Measurements from ENCODE around the gene CFAP210.

The CFAP210 gene

DNA sequence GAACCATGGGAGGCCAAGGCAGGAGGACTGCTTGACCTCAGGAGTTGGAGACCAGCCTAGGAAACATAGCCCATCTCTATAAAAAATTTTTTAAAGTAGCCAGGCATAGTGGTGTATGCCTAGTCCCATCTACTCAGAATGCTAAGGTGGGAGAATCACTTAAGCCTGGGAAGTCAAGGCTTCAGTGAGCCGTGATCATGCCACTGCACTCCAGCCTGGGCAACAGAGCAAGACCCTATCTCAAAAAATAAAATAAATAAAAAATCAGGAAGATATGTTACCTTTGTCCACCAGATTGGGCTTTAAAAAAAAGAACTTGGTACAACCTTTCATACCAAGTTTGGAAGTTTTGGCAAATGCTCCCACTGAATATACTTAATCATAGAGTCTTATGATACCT, 35.3 kb downstream of the CFAP210 start:
- TF ChIP-seq CTCF (IDR thresholded peaks at IDR 0.05; ENCODE audit: low read depth, low read length, missing control alignments), result no peak
- no peak for DNase-seq (ENCODE audit: extremely low read depth, low read depth)
- H3K4me3 ChIP-seq (replicated peaks; ENCODE audit: low read depth, low read length), result no peak overlapping the region

- DNase-seq (ENCODE audit: extremely low read depth, low read depth), result no peak
- no peak for TF ChIP-seq CTCF (IDR thresholded peaks at IDR 0.05; ENCODE audit: low read depth, low read length, missing control alignments)
- H3K4me3 ChIP-seq (replicated peaks; ENCODE audit: low read depth, low read length), result no peak overlapping the region
These were observed 38.0 kb downstream of the CFAP210 start for GRCh38 chr2:169656164-169656563.

- no peak for DNase-seq (ENCODE audit: extremely low read depth, low read depth)
- no peak for TF ChIP-seq CTCF (IDR thresholded peaks at IDR 0.05; ENCODE audit: low read depth, low read length, missing control alignments)
These were observed 40.6 kb downstream of the CFAP210 start for GRCh38 chr2:169653636-169654035.

DNA sequence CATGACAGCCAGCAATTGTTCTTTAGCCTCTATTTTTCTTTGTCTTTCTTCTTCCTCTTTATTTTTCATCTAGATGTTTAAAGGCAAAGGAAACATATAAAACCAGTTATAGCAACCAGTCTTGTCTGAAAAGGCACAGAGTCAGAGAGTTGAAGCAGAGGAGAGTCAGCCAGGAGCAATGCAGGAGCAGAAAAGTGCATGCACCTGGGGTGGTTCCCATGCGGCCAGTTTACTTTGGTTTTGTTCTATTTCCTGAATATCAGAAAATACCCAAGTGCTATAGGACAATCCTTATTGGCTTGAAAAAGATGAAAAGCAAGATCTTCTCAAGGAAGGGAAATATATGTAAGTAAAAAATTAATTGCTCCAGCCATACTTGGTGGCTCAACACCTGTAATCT, 44.9 kb downstream of the CFAP210 start:
- no peak for DNase-seq (ENCODE audit: extremely low read depth, low read depth)
- H3K4me3 ChIP-seq (replicated peaks; ENCODE audit: low read depth, low read length), result no peak overlapping the region
- TF ChIP-seq CTCF (IDR thresholded peaks at IDR 0.05; ENCODE audit: low read depth, low read length, missing control alignments), result no peak

More at GRCh38 chr2:169653636-169654035, 40.6 kb downstream of the CFAP210 start:
- no peak overlapping the region for H3K4me3 ChIP-seq (replicated peaks; ENCODE audit: low read depth, low read length)

DNA sequence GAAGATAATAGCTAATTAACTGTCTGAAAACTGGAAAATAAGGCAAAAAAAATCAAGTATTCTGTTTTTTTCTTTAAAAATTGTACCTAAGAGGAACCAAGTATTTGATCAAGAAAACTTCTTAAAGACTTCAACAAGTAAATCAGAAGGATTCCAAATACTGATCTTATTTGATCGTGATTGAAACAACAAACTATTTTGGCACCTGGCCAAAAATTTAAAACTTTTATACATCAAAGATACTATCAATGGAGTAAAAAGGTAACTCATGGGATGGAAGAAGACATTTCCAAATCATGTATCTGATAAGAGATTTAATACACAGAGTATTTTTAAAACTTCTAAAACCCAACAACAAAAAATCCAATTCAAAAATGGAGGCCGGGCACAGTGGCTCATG, 46.7 kb downstream of the CFAP210 start:
- H3K4me3 ChIP-seq (replicated peaks; ENCODE audit: low read depth, low read length), result no peak overlapping the region
- no peak for TF ChIP-seq CTCF (IDR thresholded peaks at IDR 0.05; ENCODE audit: low read depth, low read length, missing control alignments)
- no peak for DNase-seq (ENCODE audit: extremely low read depth, low read depth)

GRCh38 chr2:169644173-169644572, 50.0 kb downstream of the CFAP210 start:
- no peak for TF ChIP-seq CTCF (IDR thresholded peaks at IDR 0.05; ENCODE audit: low read depth, low read length, missing control alignments)
- H3K4me3 ChIP-seq (replicated peaks; ENCODE audit: low read depth, low read length), result no peak overlapping the region
- no peak for DNase-seq (ENCODE audit: extremely low read depth, low read depth)

DNA sequence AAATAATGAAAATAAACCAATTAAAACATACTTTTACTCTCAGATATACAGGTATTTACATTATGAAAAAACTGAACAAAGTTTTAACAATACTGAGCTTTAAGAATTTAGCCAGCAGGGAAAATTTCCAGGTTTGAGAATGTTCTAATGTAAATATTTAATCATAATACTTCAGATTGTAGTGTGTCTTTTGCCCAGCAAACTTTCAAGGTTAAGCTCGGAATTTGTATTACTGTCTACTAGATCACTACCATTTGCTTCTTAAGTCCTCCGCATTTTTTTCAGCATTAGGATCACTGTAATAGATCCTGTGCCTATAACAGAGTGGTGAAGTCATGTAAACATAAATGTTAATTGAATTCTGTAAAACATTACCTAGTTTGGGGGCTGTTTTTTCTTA, 52.7 kb downstream of the CFAP210 start:
- TF ChIP-seq CTCF (IDR thresholded peaks at IDR 0.05; ENCODE audit: low read depth, low read length, missing control alignments), result no peak
- H3K4me3 ChIP-seq (replicated peaks; ENCODE audit: low read depth, low read length), result no peak overlapping the region
- DNase-seq (ENCODE audit: extremely low read depth, low read depth), result no peak

Data from HFF-Myc (cell line).